Colonic mucosa (tissue), 4 donors: ENCODE data around the gene GBX2. TPM values are rescaled to one million over a fixed set of nuclear protein-coding genes. Genes with fewer than 3 reads are reported as not detected.
"Not testable (repeated sequence)": the region's sequence is repeated elsewhere in the genome, so short reads cannot be mapped to it uniquely, and the experiment has no call there.

Experiments used
- DNase-seq: peaks from one replicate; pipeline ENCODE4 v3.0.0-alpha.2; 2020
- H3K27ac ChIP-seq: fragments of 200-600 bp; one replicate; pipeline ENCODE4 v1.8.0; 2021
- H3K27me3 ChIP-seq: fragments of 200-600 bp; one replicate; pipeline ENCODE4 v1.8.0; 2021
- H3K36me3 ChIP-seq: fragments of 200-600 bp; one replicate; pipeline ENCODE4 v1.8.0; 2021
- H3K4me1 ChIP-seq: fragments of 200-600 bp; one replicate; pipeline ENCODE4 v1.8.0; 2021; ENCODE audit warnings: mild to moderate bottlenecking
- H3K4me3 ChIP-seq: fragments of 200-600 bp; one replicate; pipeline ENCODE4 v1.8.0; 2021
- H3K9ac ChIP-seq, 2 donors: one replicate each; pipeline ENCODE4 v1.7.0; 2013; ENCODE audit warnings: control low read depth in 2 of 2, low read depth in 2 of 2, low read length in 2 of 2
- H3K9me3 ChIP-seq: fragments of 200-600 bp; one replicate; pipeline ENCODE4 v1.8.0; 2021
- CTCF ChIP-seq: fragments of 200-600 bp; IDR thresholded peaks from one replicate; pipeline ENCODE4 v1.8.0; 2022; ENCODE audit warnings: antibody characterized with exemption, mild to moderate bottlenecking
- intact Hi-C: fragments of 100-400 bp; cut with DNase I; formaldehyde crosslinking; loops from one replicate; pipeline ENCODE4 v1.14.1; 2022
- total RNA-seq, 2 donors: library from RNA; stranded (reverse); fragmentation: NEBNext Ultra II Directional in 1 of 2; extraction: Animal tissue kit (Norgen Biotek cat#: 25700) in 1 of 2; gene quantifications; one replicate each; pipeline ENCODE4 v1.2.1, GENCODE V29; 2021
- donor health status: healthy.
- donor health status: DM: no; HTN: no; CAD: no.
- donor health status: DM: no; HTN: no; CAD: no.

The GBX2 gene
- total RNA-seq, 2 donors from 2014 or later, result not detected

- peaks cover 22% of the 10 kb centered on the region for H3K27me3 ChIP-seq
- no peaks in the 10 kb centered on the region for H3K4me1 ChIP-seq
- no peak overlapping the region for H3K4me3 ChIP-seq
- no peak for DNase-seq
- no peak overlapping the region for H3K9ac ChIP-seq
- H3K36me3 ChIP-seq, result no peaks in the 10 kb centered on the region
- no peaks in the 10 kb centered on the region for H3K9me3 ChIP-seq
- no peak overlapping the region for H3K27ac ChIP-seq
- intact Hi-C loops, result no loop called here
- no peak for TF ChIP-seq CTCF
These were observed 11.9 kb downstream of the GBX2 start for GRCh38 chr2:236156095-236156859.

GRCh38 chr2:236155406-236155805 lies 12.8 kb downstream of the GBX2 start:
- H3K27ac ChIP-seq, result no peak overlapping the region
- H3K9ac ChIP-seq, result no peak overlapping the region
- peaks cover 16% of the 10 kb centered on the region for H3K27me3 ChIP-seq
- H3K4me1 ChIP-seq, result no peaks in the 10 kb centered on the region
- H3K9me3 ChIP-seq, result no peaks in the 10 kb centered on the region
- DNase-seq, result no peak
- no peaks in the 10 kb centered on the region for H3K36me3 ChIP-seq
- H3K4me3 ChIP-seq, result no peak overlapping the region
- TF ChIP-seq CTCF, result no peak
- intact Hi-C loops, result no loop called here

- no peak for TF ChIP-seq CTCF
- H3K36me3 ChIP-seq, result no peaks in the 10 kb centered on the region
- no peaks in the 10 kb centered on the region for H3K4me1 ChIP-seq
- no peak overlapping the region for H3K27ac ChIP-seq
- DNase-seq, result no peak
- intact Hi-C loops, result no loop called here
- H3K27me3 ChIP-seq, result no peaks in the 10 kb centered on the region
- H3K9me3 ChIP-seq, result no peaks in the 10 kb centered on the region
- no peak overlapping the region for H3K9ac ChIP-seq
- no peak overlapping the region for H3K4me3 ChIP-seq
These were observed 21.8 kb downstream of the GBX2 start for GRCh38 chr2:236146436-236146835.

- DNase-seq, result no peak
- H3K4me1 ChIP-seq, result no peaks in the 10 kb centered on the region
- no peaks in the 10 kb centered on the region for H3K27me3 ChIP-seq
- no peak for TF ChIP-seq CTCF
- H3K27ac ChIP-seq, result no peak overlapping the region
- intact Hi-C loops, result no loop called here
- H3K4me3 ChIP-seq, result no peak overlapping the region
- H3K9ac ChIP-seq, result no peak overlapping the region
- no peaks in the 10 kb centered on the region for H3K36me3 ChIP-seq
- no peaks in the 10 kb centered on the region for H3K9me3 ChIP-seq
These were observed 24.4 kb downstream of the GBX2 start for GRCh38 chr2:236143811-236144210.

GRCh38 chr2:236141616-236142015 lies 26.6 kb downstream of the GBX2 start:
- H3K27ac ChIP-seq, H3K9ac ChIP-seq, intact Hi-C loops, H3K9me3 ChIP-seq, H3K27me3 ChIP-seq, H3K36me3 ChIP-seq, H3K4me1 ChIP-seq, H3K4me3 ChIP-seq, DNase-seq: not testable (repeated sequence)

GRCh38 chr2:236137066-236137465 lies 31.1 kb downstream of the GBX2 start:
- H3K4me3 ChIP-seq, result no peak overlapping the region
- no peak for TF ChIP-seq CTCF
- H3K27me3 ChIP-seq, result no peaks in the 10 kb centered on the region
- no peak for DNase-seq
- no peak overlapping the region for H3K27ac ChIP-seq
- no peaks in the 10 kb centered on the region for H3K4me1 ChIP-seq
- H3K9ac ChIP-seq, result no peak overlapping the region
- H3K36me3 ChIP-seq, result no peaks in the 10 kb centered on the region
- intact Hi-C loops, result no loop called here
- no peaks in the 10 kb centered on the region for H3K9me3 ChIP-seq
